ENCODE data around the gene PITX3. TPM values are rescaled to one million over a fixed set of nuclear protein-coding genes. Genes with fewer than 3 reads are reported as not detected.

The PITX3 gene
- total RNA-seq, 2 donors from 2014 or later, result not detected

- Histone ChIP-seq H3K4me3 (ENCODE audit: low read length) (no peak overlapping the region), H3K27me3 (ENCODE audit: control insufficient read depth, insufficient read depth, low read length, poor library complexity, severe bottlenecking) (no peaks in the 10 kb centered on the region), H3K27ac (ENCODE audit: low read depth, low read length) (no peak overlapping the region), H3K4me1 (ENCODE audit: control insufficient read depth, insufficient read depth, low read length) (peaks cover 8% of the 10 kb centered on the region), H3K9ac (ENCODE audit: extremely low read depth, low read length, poor library complexity, severe bottlenecking) (no peak overlapping the region), H3K36me3 (ENCODE audit: control insufficient read depth, insufficient read depth, low read length) (peaks cover 9% of the 10 kb centered on the region), H3K9me3 (ENCODE audit: control insufficient read depth, low read length) (no peaks in the 10 kb centered on the region)
- WGBS, 2 experiments (ENCODE audit: insufficient coverage in 1 of 2, insufficient read length in 1 of 2), result 79% methylated on average over 1 of the region's 2 CpGs; no CpG with 5 or more reads in 1 of the 2 experiments
- Mint-ChIP-seq H3K36me3 (ENCODE audit: low read depth) (peaks cover 13% of the 10 kb centered on the region), H3K4me3 (no peak overlapping the region), H3K27ac (no peak overlapping the region), H3K4me1 (peaks cover 15% of the 10 kb centered on the region), H3K9me3 (no peaks in the 10 kb centered on the region), H3K27me3 (ENCODE audit: insufficient read depth) (no peaks in the 10 kb centered on the region)
- no peak for DNase-seq
- TF ChIP-seq, protein P1, sequence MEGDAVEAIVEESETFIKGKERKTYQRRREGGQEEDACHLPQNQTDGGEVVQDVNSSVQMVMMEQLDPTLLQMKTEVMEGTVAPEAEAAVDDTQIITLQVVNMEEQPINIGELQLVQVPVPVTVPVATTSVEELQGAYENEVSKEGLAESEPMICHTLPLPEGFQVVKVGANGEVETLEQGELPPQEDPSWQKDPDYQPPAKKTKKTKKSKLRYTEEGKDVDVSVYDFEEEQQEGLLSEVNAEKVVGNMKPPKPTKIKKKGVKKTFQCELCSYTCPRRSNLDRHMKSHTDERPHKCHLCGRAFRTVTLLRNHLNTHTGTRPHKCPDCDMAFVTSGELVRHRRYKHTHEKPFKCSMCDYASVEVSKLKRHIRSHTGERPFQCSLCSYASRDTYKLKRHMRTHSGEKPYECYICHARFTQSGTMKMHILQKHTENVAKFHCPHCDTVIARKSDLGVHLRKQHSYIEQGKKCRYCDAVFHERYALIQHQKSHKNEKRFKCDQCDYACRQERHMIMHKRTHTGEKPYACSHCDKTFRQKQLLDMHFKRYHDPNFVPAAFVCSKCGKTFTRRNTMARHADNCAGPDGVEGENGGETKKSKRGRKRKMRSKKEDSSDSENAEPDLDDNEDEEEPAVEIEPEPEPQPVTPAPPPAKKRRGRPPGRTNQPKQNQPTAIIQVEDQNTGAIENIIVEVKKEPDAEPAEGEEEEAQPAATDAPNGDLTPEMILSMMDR (conservative IDR thresholded peaks at IDR 0.05), result no peak
Measured at GRCh38 chr10:102285133-102285532, 43.8 kb upstream of the PITX3 start.

- peaks cover 15% of the 10 kb centered on the region for H3K4me1 Mint-ChIP-seq
- peaks cover 8% of the 10 kb centered on the region for H3K4me1 ChIP-seq (ENCODE audit: control insufficient read depth, insufficient read depth, low read length)
- H3K9ac ChIP-seq (ENCODE audit: extremely low read depth, low read length, poor library complexity, severe bottlenecking), result no peak overlapping the region
- H3K9me3 ChIP-seq (ENCODE audit: control insufficient read depth, low read length), result no peaks in the 10 kb centered on the region
- H3K9me3 Mint-ChIP-seq, result no peaks in the 10 kb centered on the region
- H3K27ac ChIP-seq (ENCODE audit: low read depth, low read length), result no peak overlapping the region
- H3K36me3 ChIP-seq (ENCODE audit: control insufficient read depth, insufficient read depth, low read length), result peaks cover 9% of the 10 kb centered on the region
- H3K27me3 Mint-ChIP-seq (ENCODE audit: insufficient read depth), result no peaks in the 10 kb centered on the region
- no peak overlapping the region for H3K4me3 Mint-ChIP-seq
- WGBS, 2 experiments (ENCODE audit: insufficient coverage in 1 of 2, insufficient read length in 1 of 2), result 95% methylated on average over 2 of the region's 2 CpGs; no CpG with 5 or more reads in 1 of the 2 experiments
- H3K27me3 ChIP-seq (ENCODE audit: control insufficient read depth, insufficient read depth, low read length, poor library complexity, severe bottlenecking), result no peaks in the 10 kb centered on the region
- no peak for DNase-seq
- peaks cover 13% of the 10 kb centered on the region for H3K36me3 Mint-ChIP-seq (ENCODE audit: low read depth)
- no peak overlapping the region for H3K27ac Mint-ChIP-seq
- H3K4me3 ChIP-seq (ENCODE audit: low read length), result no peak overlapping the region
- TF ChIP-seq, protein P1 (conservative IDR thresholded peaks at IDR 0.05), result no peak
Measured at GRCh38 chr10:102284531-102284930, 43.2 kb upstream of the PITX3 start.

DNA sequence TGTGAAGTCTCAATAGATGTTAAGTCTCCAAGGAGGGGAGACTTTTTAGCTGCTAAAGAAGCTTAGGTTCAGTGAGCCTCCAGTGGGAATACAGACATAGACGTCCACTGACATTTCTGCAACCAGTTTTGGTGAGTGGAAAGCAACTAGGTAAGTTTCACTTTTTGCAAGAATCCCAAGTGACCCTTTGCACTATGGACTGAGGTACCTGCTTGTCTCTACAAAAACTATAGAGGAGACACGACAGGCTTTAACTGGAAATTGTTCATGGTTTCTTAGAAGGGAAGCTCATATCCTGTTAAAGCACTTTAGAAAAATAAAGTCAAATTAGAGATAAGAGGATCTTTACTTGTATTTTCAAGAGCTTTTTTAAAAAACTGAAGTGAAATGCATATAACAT lies 42.6 kb upstream of the PITX3 start:
- 89 to 92% methylated on average over 2 of the region's 2 CpGs for WGBS, 2 experiments (ENCODE audit: insufficient coverage in 1 of 2, insufficient read length in 1 of 2)
- TF ChIP-seq, protein P1 (conservative IDR thresholded peaks at IDR 0.05), result no peak
- Mint-ChIP-seq H3K9me3 (no peaks in the 10 kb centered on the region), H3K27ac (no peak overlapping the region), H3K4me3 (no peak overlapping the region), H3K36me3 (ENCODE audit: low read depth) (peaks cover 9% of the 10 kb centered on the region), H3K27me3 (ENCODE audit: insufficient read depth) (no peaks in the 10 kb centered on the region), H3K4me1 (peaks cover 15% of the 10 kb centered on the region)
- Histone ChIP-seq H3K4me3 (ENCODE audit: low read length) (no peak overlapping the region), H3K36me3 (ENCODE audit: control insufficient read depth, insufficient read depth, low read length) (peaks cover 5% of the 10 kb centered on the region), H3K9me3 (ENCODE audit: control insufficient read depth, low read length) (no peaks in the 10 kb centered on the region), H3K27me3 (ENCODE audit: control insufficient read depth, insufficient read depth, low read length, poor library complexity, severe bottlenecking) (no peaks in the 10 kb centered on the region), H3K4me1 (ENCODE audit: control insufficient read depth, insufficient read depth, low read length) (peaks cover 8% of the 10 kb centered on the region), H3K9ac (ENCODE audit: extremely low read depth, low read length, poor library complexity, severe bottlenecking) (no peak overlapping the region), H3K27ac (ENCODE audit: low read depth, low read length) (no peak overlapping the region)
- DNase-seq, result no peak
